OCI-LY3 (cell line): ENCODE data around the gene CLEC14A.

ENCODE experiments used
- H2AFZ ChIP-seq: fragments of 200-600, 300-600 bp; shearing (Covaris generic); 2 replicates; pipeline ENCODE4 v1.6.0; 2014; ENCODE audit warnings: antibody characterized with exemption, low read depth, low read length
- H3K27ac ChIP-seq: fragments of 200-600, 300-600 bp; sonication (generic); 2 replicates; pipeline ENCODE4 v1.5.1; 2014; ENCODE audit warnings: mild to moderate bottlenecking, low read length, moderate library complexity, mixed read lengths
- H3K27me3 ChIP-seq: fragments of 200-600, 300-600 bp; sonication (generic); 2 replicates; pipeline ENCODE4 v1.6.1; 2014; ENCODE audit warnings: low read depth, low read length, mixed read lengths
- H3K36me3 ChIP-seq: fragments of 200-600, 300-600 bp; sonication (generic); replicated peaks from 2 replicates; pipeline ENCODE3; 2014; ENCODE audit warnings: low read depth, low read length, mixed read lengths
- H3K4me1 ChIP-seq: fragments of 300-600, 200-600 bp; sonication (generic); 2 replicates; pipeline ENCODE4 v1.6.1; 2014; ENCODE audit warnings: low read length, mixed read lengths
- H3K4me2 ChIP-seq: fragments of 200-600, 300-600 bp; sonication (generic); 2 replicates; pipeline ENCODE4 v1.6.1; 2014; ENCODE audit warnings: low read length, mixed read lengths
- H3K4me3 ChIP-seq: fragments of 300-600, 200-600 bp; sonication (generic); 2 replicates; pipeline ENCODE4 v1.5.1; 2014; ENCODE audit warnings: antibody characterized with exemption, mild to moderate bottlenecking, low read length, moderate library complexity
- H3K79me2 ChIP-seq: fragments of 300-600, 200-600 bp; shearing (Covaris generic); 2 replicates; pipeline ENCODE4 v1.6.1; 2014; ENCODE audit warnings: mild to moderate bottlenecking, low read length, mixed read lengths
- H3K9ac ChIP-seq: fragments of 300-600, 200-600 bp; shearing (Covaris generic); 2 replicates; pipeline ENCODE4 v1.6.0; 2014; ENCODE audit warnings: mild to moderate bottlenecking, low read length, moderate library complexity
- H3K9me3 ChIP-seq: fragments of 200-600, 300-600 bp; shearing (Covaris generic); 2 replicates; pipeline ENCODE4 v1.6.1; 2014; ENCODE audit warnings: low read length, mixed read lengths; ENCODE audit not compliant: insufficient read depth
- H4K20me1 ChIP-seq: fragments of 200-600, 300-600 bp; sonication (generic); 2 replicates; pipeline ENCODE4 v1.6.1; 2016; ENCODE audit warnings: low read length, mixed read lengths; ENCODE audit not compliant: insufficient read depth
- EZH2phosphoT487 ChIP-seq: fragments of 200-600 bp; shearing (Covaris generic); IDR thresholded peaks from 2 replicates; pipeline ENCODE4 v1.6.1; 2018; ENCODE audit warnings: antibody characterized with exemption, mixed run types, low read depth
- TF ChIP-seq, protein P1 (sequence below): fragments of 200-600, 300-600 bp; sonication (generic); IDR thresholded peaks from 2 replicates; pipeline ENCODE4 v1.5.1; 2014; ENCODE audit warnings: antibody characterized with exemption, low read length, low read depth

Gene CLEC14A

DNA sequence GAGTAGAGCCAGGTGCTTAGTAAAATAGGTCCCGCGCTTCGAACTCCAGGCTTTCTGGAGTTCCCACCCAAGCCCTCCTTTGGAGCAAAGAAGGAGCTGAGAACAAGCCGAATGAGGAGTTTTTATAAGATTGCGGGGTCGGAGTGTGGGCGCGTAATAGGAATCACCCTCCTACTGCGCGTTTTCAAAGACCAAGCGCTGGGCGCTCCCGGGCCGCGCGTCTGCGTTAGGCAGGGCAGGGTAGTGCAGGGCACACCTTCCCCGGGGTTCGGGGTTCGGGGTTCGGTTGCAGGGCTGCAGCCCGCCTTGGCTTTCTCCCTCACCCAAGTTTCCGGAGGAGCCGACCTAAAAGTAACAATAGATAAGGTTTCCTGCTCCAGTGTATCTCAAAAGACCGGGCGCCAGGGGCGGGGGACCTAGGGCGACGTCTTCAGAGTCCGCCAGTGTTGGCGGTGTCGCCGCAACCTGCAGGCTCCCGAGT is 44.6 kb downstream of the CLEC14A start:
- Histone ChIP-seq H3K27ac (no peak overlapping the region), H3K4me3 (no peak overlapping the region), H3K4me1 (no peaks in the 10 kb centered on the region), H3K9me3 (no peaks in the 10 kb centered on the region; the same call in 1 of the 2 replicates), H3K9ac (no peak overlapping the region), H3K4me2 (no peak overlapping the region), H2AFZ (no peak overlapping the region), H3K79me2 (no peaks in the 10 kb centered on the region), H4K20me1 (no peaks in the 10 kb centered on the region), H3K27me3 (no peaks in the 10 kb centered on the region), H3K36me3 (no peaks in the 10 kb centered on the region)
- TF ChIP-seq, protein P1, sequence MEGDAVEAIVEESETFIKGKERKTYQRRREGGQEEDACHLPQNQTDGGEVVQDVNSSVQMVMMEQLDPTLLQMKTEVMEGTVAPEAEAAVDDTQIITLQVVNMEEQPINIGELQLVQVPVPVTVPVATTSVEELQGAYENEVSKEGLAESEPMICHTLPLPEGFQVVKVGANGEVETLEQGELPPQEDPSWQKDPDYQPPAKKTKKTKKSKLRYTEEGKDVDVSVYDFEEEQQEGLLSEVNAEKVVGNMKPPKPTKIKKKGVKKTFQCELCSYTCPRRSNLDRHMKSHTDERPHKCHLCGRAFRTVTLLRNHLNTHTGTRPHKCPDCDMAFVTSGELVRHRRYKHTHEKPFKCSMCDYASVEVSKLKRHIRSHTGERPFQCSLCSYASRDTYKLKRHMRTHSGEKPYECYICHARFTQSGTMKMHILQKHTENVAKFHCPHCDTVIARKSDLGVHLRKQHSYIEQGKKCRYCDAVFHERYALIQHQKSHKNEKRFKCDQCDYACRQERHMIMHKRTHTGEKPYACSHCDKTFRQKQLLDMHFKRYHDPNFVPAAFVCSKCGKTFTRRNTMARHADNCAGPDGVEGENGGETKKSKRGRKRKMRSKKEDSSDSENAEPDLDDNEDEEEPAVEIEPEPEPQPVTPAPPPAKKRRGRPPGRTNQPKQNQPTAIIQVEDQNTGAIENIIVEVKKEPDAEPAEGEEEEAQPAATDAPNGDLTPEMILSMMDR, result no peak
- no peak for TF ChIP-seq EZH2phosphoT487

DNA sequence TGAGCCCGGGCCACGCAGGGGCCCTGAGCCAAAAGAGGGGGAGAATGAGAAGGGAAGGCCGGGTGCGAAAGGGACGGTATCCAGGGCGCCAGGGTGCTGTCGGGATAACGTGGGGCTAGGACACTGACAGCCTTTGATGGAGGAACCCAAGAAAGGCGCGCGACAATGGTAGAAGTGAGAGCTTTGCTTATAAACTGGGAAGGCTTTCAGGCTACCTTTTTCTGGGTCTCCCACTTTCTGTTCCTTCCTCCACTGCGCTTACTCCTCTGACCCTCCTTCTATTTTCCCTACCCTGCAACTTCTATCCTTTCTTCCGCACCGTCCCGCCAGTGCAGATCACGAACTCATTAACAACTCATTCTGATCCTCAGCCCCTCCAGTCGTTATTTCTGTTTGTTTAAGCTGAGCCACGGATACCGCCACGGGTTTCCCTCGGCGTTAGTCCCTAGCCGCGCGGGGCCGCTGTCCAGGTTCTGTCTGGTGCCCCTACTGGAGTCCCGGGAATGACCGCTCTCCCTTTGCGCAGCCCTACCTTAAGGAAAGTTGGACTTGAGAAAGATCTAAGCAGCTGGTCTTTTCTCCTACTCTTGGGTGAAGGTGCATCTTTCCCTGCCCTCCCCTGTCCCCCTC is 45.2 kb downstream of the CLEC14A start:
- no peaks in the 10 kb centered on the region for H3K36me3 ChIP-seq
- H3K27ac ChIP-seq, result no peak overlapping the region
- no peak overlapping the region for H3K4me2 ChIP-seq
- H4K20me1 ChIP-seq, result no peaks in the 10 kb centered on the region
- no peak overlapping the region for H3K4me3 ChIP-seq
- no peak for TF ChIP-seq EZH2phosphoT487
- TF ChIP-seq, protein P1, result no peak
- no peak overlapping the region for H3K9ac ChIP-seq
- no peaks in the 10 kb centered on the region for H3K4me1 ChIP-seq
- H3K79me2 ChIP-seq, result no peaks in the 10 kb centered on the region
- no peak overlapping the region for H2AFZ ChIP-seq
- H3K9me3 ChIP-seq, result no peaks in the 10 kb centered on the region; the same call in 1 of the 2 replicates
- no peaks in the 10 kb centered on the region for H3K27me3 ChIP-seq

DNA sequence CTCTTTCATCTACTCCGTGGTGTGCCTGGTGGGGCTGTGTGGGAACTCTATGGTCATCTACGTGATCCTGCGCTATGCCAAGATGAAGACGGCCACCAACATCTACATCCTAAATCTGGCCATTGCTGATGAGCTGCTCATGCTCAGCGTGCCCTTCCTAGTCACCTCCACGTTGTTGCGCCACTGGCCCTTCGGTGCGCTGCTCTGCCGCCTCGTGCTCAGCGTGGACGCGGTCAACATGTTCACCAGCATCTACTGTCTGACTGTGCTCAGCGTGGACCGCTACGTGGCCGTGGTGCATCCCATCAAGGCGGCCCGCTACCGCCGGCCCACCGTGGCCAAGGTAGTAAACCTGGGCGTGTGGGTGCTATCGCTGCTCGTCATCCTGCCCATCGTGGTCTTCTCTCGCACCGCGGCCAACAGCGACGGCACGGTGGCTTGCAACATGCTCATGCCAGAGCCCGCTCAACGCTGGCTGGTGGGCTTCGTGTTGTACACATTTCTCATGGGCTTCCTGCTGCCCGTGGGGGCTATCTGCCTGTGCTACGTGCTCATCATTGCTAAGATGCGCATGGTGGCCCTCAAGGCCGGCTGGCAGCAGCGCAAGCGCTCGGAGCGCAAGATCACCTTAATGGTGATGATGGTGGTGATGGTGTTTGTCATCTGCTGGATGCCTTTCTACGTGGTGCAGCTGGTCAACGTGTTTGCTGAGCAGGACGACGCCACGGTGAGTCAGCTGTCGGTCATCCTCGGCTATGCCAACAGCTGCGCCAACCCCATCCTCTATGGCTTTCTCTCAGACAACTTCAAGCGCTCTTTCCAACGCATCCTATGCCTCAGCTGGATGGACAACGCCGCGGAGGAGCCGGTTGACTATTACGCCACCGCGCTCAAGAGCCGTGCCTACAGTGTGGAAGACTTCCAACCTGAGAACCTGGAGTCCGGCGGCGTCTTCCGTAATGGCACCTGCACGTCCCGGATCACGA is 46.0 kb downstream of the CLEC14A start:
- Histone ChIP-seq H2AFZ (no peak overlapping the region), H3K4me3 (no peak overlapping the region), H4K20me1 (no peaks in the 10 kb centered on the region), H3K4me2 (no peak overlapping the region), H3K9me3 (no peaks in the 10 kb centered on the region; the same call in 1 of the 2 replicates), H3K27me3 (no peaks in the 10 kb centered on the region), H3K79me2 (no peaks in the 10 kb centered on the region), H3K27ac (no peak overlapping the region), H3K4me1 (no peaks in the 10 kb centered on the region), H3K36me3 (no peaks in the 10 kb centered on the region), H3K9ac (no peak overlapping the region)
- TF ChIP-seq EZH2phosphoT487, result no peak
- TF ChIP-seq, protein P1, result no peak
